Activated CD4-positive, alpha-beta T cell treated with anti-CD3 and anti-CD28 coated beads for 36 hours (primary cell): Measurements from ENCODE around the gene SH2D6. TPM values are rescaled to one million over a fixed set of nuclear protein-coding genes. Genes with fewer than 3 reads are reported as not detected.

Experiments
- ATAC-seq: fragments of 200-7000 bp; cut with Tn5 transposase; one replicate; pipeline ENCODE4 v1.10.0; 2021; ENCODE audit warnings: mild to moderate bottlenecking, moderate library complexity
- CTCF ChIA-PET: fragments of 350-600 bp; sonication (Branson Sonifier 250); formaldehyde crosslinking; loops from one replicate; lab custom pipeline; 2021; ENCODE audit warnings: antibody characterized with exemption; lab: Charles Lee
- POLR2A ChIA-PET: fragments of 350-600 bp; sonication (Branson Sonifier 250); formaldehyde crosslinking; loops from one replicate; lab custom pipeline; 2021; ENCODE audit warnings: antibody characterized with exemption, inconsistent platforms; lab: Charles Lee
- DNase-seq: peaks from one replicate; pipeline ENCODE4 v3.0.0-alpha.2; 2020
- H3K27ac Mint-ChIP-seq: one replicate; pipeline ENCODE4 v1.8.0; 2021; ENCODE audit warnings: mixed read lengths
- H3K27me3 Mint-ChIP-seq: one replicate; pipeline ENCODE4 v1.8.0; 2021; ENCODE audit warnings: mixed read lengths
- H3K36me3 Mint-ChIP-seq: one replicate; pipeline ENCODE4 v1.8.0; 2021; ENCODE audit warnings: low read depth, mixed read lengths
- H3K4me1 Mint-ChIP-seq: one replicate; pipeline ENCODE4 v1.8.0; 2021; ENCODE audit warnings: mixed read lengths
- H3K4me3 Mint-ChIP-seq: one replicate; pipeline ENCODE4 v1.8.0; 2021; ENCODE audit warnings: mild to moderate bottlenecking, moderate library complexity, mixed read lengths
- H3K9me3 Mint-ChIP-seq: one replicate; pipeline ENCODE4 v1.8.0; 2021; ENCODE audit warnings: low read depth, mixed read lengths
- intact Hi-C, 2 experiments: fragments of 100-400 bp; cut with DNase I in 1 of 2; cut with micrococcal nuclease in 1 of 2; formaldehyde crosslinking; loops; one replicate each; pipeline versions ENCODE4 v1.14.2 to v1.15.1; 2022 to 2024; cut with DNase I, micrococcal nuclease
- total RNA-seq, 2 experiments: library from RNA; stranded (reverse); gene quantifications; one replicate each; pipeline ENCODE4 v1.2.3, GENCODE V29; 2021

SH2D6 gene
- total RNA-seq, 2 experiments from 2014 or later = 1.7 to 2.2 TPM

GRCh38 chr2:85385746-85386145 is 32.8 kb upstream of the SH2D6 start:
- Mint-ChIP-seq H3K9me3 (no peaks in the 10 kb centered on the region), H3K27me3 (no peaks in the 10 kb centered on the region), H3K4me3 (no peak overlapping the region), H3K36me3 (peaks cover 9% of the 10 kb centered on the region), H3K4me1 (no peaks in the 10 kb centered on the region), H3K27ac (no peak overlapping the region)
- ChIA-PET CTCF (interaction anchor here (0.7 to 7.4 kb wide), 3 partner anchors 20 to 305 kb away, joined by 3 to 84 read pairs (median 4); no protein-coding TSS in a partner anchor), POLR2A (no interaction called here)
- intact Hi-C loops = no loop called here
- ATAC-seq (no peak), DNase-seq (no peak)

- ChIA-PET CTCF (interaction anchor here (0.7 to 7.4 kb wide), 3 partner anchors 21 to 250 kb away, joined by 3 to 84 read pairs (median 4); no protein-coding TSS in a partner anchor), POLR2A (no interaction called here)
- H3K9me3 Mint-ChIP-seq = no peaks in the 10 kb centered on the region
- H3K27ac Mint-ChIP-seq = no peak overlapping the region
- H3K4me3 Mint-ChIP-seq = no peak overlapping the region
- intact Hi-C loops = no loop called here
- DNase-seq (no peak), ATAC-seq (no peak)
- no peaks in the 10 kb centered on the region for H3K27me3 Mint-ChIP-seq
- H3K4me1 Mint-ChIP-seq = peaks cover 5% of the 10 kb centered on the region
- peaks cover 6% of the 10 kb centered on the region for H3K36me3 Mint-ChIP-seq
Measured at GRCh38 chr2:85387754-85388153, 30.8 kb upstream of the SH2D6 start.

- no peak overlapping the region for H3K27ac Mint-ChIP-seq
- DNase-seq (no peak), ATAC-seq (no peak)
- H3K27me3 Mint-ChIP-seq = no peaks in the 10 kb centered on the region
- no peaks in the 10 kb centered on the region for H3K9me3 Mint-ChIP-seq
- intact Hi-C loops = no loop called here
- CTCF ChIA-PET = interaction anchor here (0.6 to 7.4 kb wide), 11 partner anchors 12 to 248 kb away, joined by 3 to 84 read pairs (median 4); partner anchors contain the start of gene MAT2A
- H3K4me3 Mint-ChIP-seq = no peak overlapping the region
- peaks cover 6% of the 10 kb centered on the region for H3K36me3 Mint-ChIP-seq
- POLR2A ChIA-PET = no interaction called here
- peaks cover 6% of the 10 kb centered on the region for H3K4me1 Mint-ChIP-seq
Measured at GRCh38 chr2:85388878-85389538, 29.5 kb upstream of the SH2D6 start.

- H3K27me3 Mint-ChIP-seq = no peaks in the 10 kb centered on the region
- intact Hi-C loops = loop anchor here (1.0 to 2.0 kb wide), 2 partner anchors 30 to 161 kb away; no protein-coding TSS in a partner anchor
- no peak overlapping the region for H3K27ac Mint-ChIP-seq
- peak; percentile 88 for ATAC-seq
- H3K4me1 Mint-ChIP-seq = peaks cover 6% of the 10 kb centered on the region
- H3K4me3 Mint-ChIP-seq = no peak overlapping the region
- ChIA-PET CTCF (interaction anchor here (0.5 to 7.4 kb wide), 11 partner anchors 9 to 779 kb away, joined by 3 to 84 read pairs (median 4); partner anchors contain the start of genes MAT2A and RNF181), POLR2A (no interaction called here)
- no peaks in the 10 kb centered on the region for H3K9me3 Mint-ChIP-seq
- H3K36me3 Mint-ChIP-seq = peaks cover 4% of the 10 kb centered on the region
- peak; percentile 88 for DNase-seq
Measured at GRCh38 chr2:85390941-85391669, 27.4 kb upstream of the SH2D6 start.

- intact Hi-C loops = no loop called here
- DNase-seq (no peak), ATAC-seq (no peak)
- Mint-ChIP-seq H3K9me3 (no peaks in the 10 kb centered on the region), H3K4me3 (no peak overlapping the region), H3K36me3 (peaks cover 2% of the 10 kb centered on the region), H3K4me1 (peaks cover 12% of the 10 kb centered on the region), H3K27ac (no peak overlapping the region), H3K27me3 (no peaks in the 10 kb centered on the region)
- ChIA-PET CTCF (interaction anchor here (1.1 to 2.3 kb wide), 4 partner anchors 11 to 243 kb away, joined by 3 to 9 read pairs (median 3); no protein-coding TSS in a partner anchor), POLR2A (no interaction called here)
Measured at GRCh38 chr2:85393836-85394235, 24.7 kb upstream of the SH2D6 start.

- CTCF ChIA-PET = interaction anchor here (0.6 to 2.3 kb wide), 4 partner anchors 11 to 243 kb away, joined by 3 to 9 read pairs (median 3); no protein-coding TSS in a partner anchor
- peaks cover 12% of the 10 kb centered on the region for H3K4me1 Mint-ChIP-seq
- H3K36me3 Mint-ChIP-seq = peaks cover 1% of the 10 kb centered on the region
- H3K4me3 Mint-ChIP-seq = no peak overlapping the region
- DNase-seq (no peak), ATAC-seq (no peak)
- intact Hi-C loops = no loop called here
- no peaks in the 10 kb centered on the region for H3K27me3 Mint-ChIP-seq
- H3K27ac Mint-ChIP-seq = no peak overlapping the region
- H3K9me3 Mint-ChIP-seq = no peaks in the 10 kb centered on the region
- POLR2A ChIA-PET = no interaction called here
Measured at GRCh38 chr2:85394261-85394681, 24.2 kb upstream of the SH2D6 start.

- H3K4me1 Mint-ChIP-seq = peaks cover 12% of the 10 kb centered on the region
- H3K36me3 Mint-ChIP-seq = no peaks in the 10 kb centered on the region
- no peaks in the 10 kb centered on the region for H3K27me3 Mint-ChIP-seq
- ATAC-seq (no peak), DNase-seq (no peak)
- H3K4me3 Mint-ChIP-seq = no peak overlapping the region
- no peaks in the 10 kb centered on the region for H3K9me3 Mint-ChIP-seq
- ChIA-PET POLR2A (no interaction called here), CTCF (interaction anchor here (0.6 to 2.3 kb wide), 3 partner anchors 19 to 157 kb away, joined by 3 to 9 read pairs (median 3); no protein-coding TSS in a partner anchor)
- intact Hi-C loops = no loop called here
- H3K27ac Mint-ChIP-seq = no peak overlapping the region
Measured at GRCh38 chr2:85394976-85395375, 23.5 kb upstream of the SH2D6 start.

- ChIA-PET CTCF (interaction anchor here (0.6 kb wide), 1 partner anchor 1258 kb away, joined by 3 read pairs; no protein-coding TSS in a partner anchor), POLR2A (no interaction called here)
- Mint-ChIP-seq H3K27me3 (no peaks in the 10 kb centered on the region), H3K4me1 (peaks cover 12% of the 10 kb centered on the region), H3K4me3 (no peak overlapping the region), H3K36me3 (no peaks in the 10 kb centered on the region), H3K9me3 (no peaks in the 10 kb centered on the region), H3K27ac (no peak overlapping the region)
- DNase-seq (no peak), ATAC-seq (no peak)
- intact Hi-C loops = no loop called here
Measured at GRCh38 chr2:85395912-85396475, 22.5 kb upstream of the SH2D6 start.

GRCh38 chr2:85396531-85397470 is 21.7 kb upstream of the SH2D6 start:
- ATAC-seq (peak; percentile 58), DNase-seq (no peak)
- CTCF ChIA-PET = no interaction called here
- intact Hi-C loops = no loop called here
- POLR2A ChIA-PET = no interaction called here
- no peaks in the 10 kb centered on the region for H3K27me3 Mint-ChIP-seq
- peak overlapping the region; percentile 0 for H3K27ac Mint-ChIP-seq
- peaks cover 12% of the 10 kb centered on the region for H3K4me1 Mint-ChIP-seq
- no peaks in the 10 kb centered on the region for H3K9me3 Mint-ChIP-seq
- no peak overlapping the region for H3K4me3 Mint-ChIP-seq
- no peaks in the 10 kb centered on the region for H3K36me3 Mint-ChIP-seq

GRCh38 chr2:85397925-85398331 is 20.6 kb upstream of the SH2D6 start:
- H3K4me3 Mint-ChIP-seq = no peak overlapping the region
- no peak for ATAC-seq
- H3K27ac Mint-ChIP-seq = no peak overlapping the region
- ChIA-PET CTCF (no interaction called here), POLR2A (no interaction called here)
- no peaks in the 10 kb centered on the region for H3K9me3 Mint-ChIP-seq
- no peak for DNase-seq
- H3K36me3 Mint-ChIP-seq = peaks cover 2% of the 10 kb centered on the region
- H3K4me1 Mint-ChIP-seq = peaks cover 6% of the 10 kb centered on the region
- intact Hi-C loops = no loop called here
- no peaks in the 10 kb centered on the region for H3K27me3 Mint-ChIP-seq
